Esophagus (tissue), 2 donors: ENCODE results near the gene LIPM. TPM values are rescaled to one million over a fixed set of nuclear protein-coding genes. Genes with fewer than 3 reads are reported as not detected.

ENCODE experiments used
- H3K27ac ChIP-seq, 2 donors: one replicate each; pipeline ENCODE4 v1.5.1; 2013; ENCODE audit warnings: low read depth in 2 of 2, mild to moderate bottlenecking in 2 of 2, inconsistent platforms in 1 of 2, low read length in 1 of 2, moderate library complexity in 1 of 2
- H3K27me3 ChIP-seq, 2 donors: one replicate each; pipeline ENCODE4 v1.6.1; 2013; ENCODE audit warnings: low read length in 2 of 2, control low read depth in 1 of 2, mild to moderate bottlenecking in 1 of 2; ENCODE audit not compliant: insufficient read depth in 2 of 2, control insufficient read depth in 1 of 2
- H3K36me3 ChIP-seq, 2 donors: one replicate each; pipeline ENCODE4 v1.6.1; 2013; ENCODE audit warnings: low read length in 1 of 2; ENCODE audit not compliant: control insufficient read depth in 2 of 2, insufficient read depth in 2 of 2
- H3K4me1 ChIP-seq, 2 donors: one replicate each; pipeline ENCODE4 v1.6.1; 2013; ENCODE audit warnings: low read length in 1 of 2; ENCODE audit not compliant: control insufficient read depth in 2 of 2, insufficient read depth in 2 of 2
- H3K4me3 ChIP-seq, 2 donors: one replicate each; pipeline ENCODE4 v1.5.1; 2013; ENCODE audit warnings: low read length in 2 of 2, mild to moderate bottlenecking in 2 of 2, low read depth in 1 of 2, moderate library complexity in 1 of 2
- H3K9me3 ChIP-seq, 2 donors: one replicate each; pipeline ENCODE4 v1.6.1; 2013; ENCODE audit warnings: mild to moderate bottlenecking in 2 of 2, low read depth in 1 of 2, low read length in 1 of 2, moderate library complexity in 1 of 2; ENCODE audit not compliant: control insufficient read depth in 2 of 2, insufficient read depth in 1 of 2
- WGBS, 2 donors: extraction: QIAGEN DNeasy Blood & Tissue Kit; methylation state at CpG; one replicate each; pipeline ENCODE4 v1.1.7; 2013; 5-methylcytosine and 5-hydroxymethylcytosine counted together
- polyA plus RNA-seq, 2 donors: library from polyadenylated mRNA; stranded (reverse); fragments of 200-250 nt; gene quantifications; one replicate each; pipeline ENCODE4 v1.2.3, GENCODE V29; 2013
- donor health status: healthy with polysubstance abuse.
- donor health status: Bipolar disorder and iron deficiency.

The LIPM gene, protein sequence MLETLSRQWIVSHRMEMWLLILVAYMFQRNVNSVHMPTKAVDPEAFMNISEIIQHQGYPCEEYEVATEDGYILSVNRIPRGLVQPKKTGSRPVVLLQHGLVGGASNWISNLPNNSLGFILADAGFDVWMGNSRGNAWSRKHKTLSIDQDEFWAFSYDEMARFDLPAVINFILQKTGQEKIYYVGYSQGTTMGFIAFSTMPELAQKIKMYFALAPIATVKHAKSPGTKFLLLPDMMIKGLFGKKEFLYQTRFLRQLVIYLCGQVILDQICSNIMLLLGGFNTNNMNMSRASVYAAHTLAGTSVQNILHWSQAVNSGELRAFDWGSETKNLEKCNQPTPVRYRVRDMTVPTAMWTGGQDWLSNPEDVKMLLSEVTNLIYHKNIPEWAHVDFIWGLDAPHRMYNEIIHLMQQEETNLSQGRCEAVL
- polyA plus RNA-seq = not detected

GRCh38 chr10:88802523-88803285, at the start of gene LIPM:
Gene LIPM (plus strand): TSS chr10:88802730. CDS start chr10:88802897, 167 bp downstream.
- Histone ChIP-seq H3K27me3 (no peaks in the 10 kb centered on the region), H3K27ac (no peak within 1 kb of the TSS), H3K4me1 (no peaks in the 10 kb centered on the region), H3K4me3 (no peak within 1 kb of the TSS), H3K9me3 (no peaks in the 10 kb centered on the region), H3K36me3 (no peaks in the 10 kb centered on the region)
- 71 to 76% methylated on average over 2 of the region's 2 CpGs for WGBS, 2 donors

DNA sequence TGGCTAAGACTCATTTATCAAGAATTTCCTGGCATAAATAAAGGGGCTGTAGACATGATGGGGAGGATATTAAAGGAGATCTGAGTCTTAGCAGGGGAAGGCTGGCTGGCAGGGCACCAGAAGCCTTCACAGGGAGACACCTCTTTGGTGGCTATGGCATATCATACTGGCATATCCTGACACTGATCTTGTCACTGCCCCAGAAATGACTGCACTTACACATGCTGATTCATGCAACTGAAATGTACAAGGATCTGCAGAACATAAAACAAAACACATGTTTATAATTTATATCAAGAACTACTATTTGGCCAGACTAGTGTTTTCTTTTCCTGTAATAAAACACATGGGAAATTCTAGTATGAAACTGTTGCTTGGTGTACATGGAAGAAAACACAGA, 48.2 kb upstream of the LIPM start:
- Histone ChIP-seq H3K36me3 (no peaks in the 10 kb centered on the region), H3K27me3 (no peaks in the 10 kb centered on the region), H3K27ac (no peak overlapping the region), H3K9me3 (no peaks in the 10 kb centered on the region), H3K4me1 (peaks cover 0 to 2% of the 10 kb centered on the region in 2 donors), H3K4me3 (no peak overlapping the region)

DNA sequence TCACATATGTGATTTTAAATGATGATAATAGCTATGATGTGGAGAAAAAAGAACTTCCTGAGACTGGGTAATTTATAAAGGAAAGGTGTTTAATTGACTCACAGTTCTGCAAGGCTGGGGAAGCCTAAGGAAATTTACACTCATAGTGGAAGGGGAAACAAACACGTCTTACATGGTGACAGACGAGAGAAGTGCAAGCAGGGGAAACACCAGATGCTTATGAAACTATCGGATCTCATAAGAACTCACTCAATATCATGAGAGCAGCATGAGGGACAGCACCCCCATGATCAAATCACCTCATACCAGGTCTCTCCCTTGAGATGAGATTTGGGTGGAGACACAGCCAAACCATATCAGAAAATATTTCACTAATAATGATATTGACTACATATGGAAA, 46.8 kb upstream of the LIPM start:
- no peaks in the 10 kb centered on the region for H3K27me3 ChIP-seq
- H3K4me3 ChIP-seq = no peak overlapping the region
- H3K36me3 ChIP-seq = no peaks in the 10 kb centered on the region
- peaks cover 0 to 2% of the 10 kb centered on the region in 2 donors for H3K4me1 ChIP-seq
- H3K9me3 ChIP-seq = no peaks in the 10 kb centered on the region
- no peak overlapping the region for H3K27ac ChIP-seq
- 60 to 70% methylated on average over 3 of the region's 3 CpGs for WGBS, 2 donors

- Histone ChIP-seq H3K9me3 (no peaks in the 10 kb centered on the region), H3K4me3 (no peak overlapping the region), H3K27ac (no peak overlapping the region), H3K36me3 (no peaks in the 10 kb centered on the region), H3K27me3 (no peaks in the 10 kb centered on the region), H3K4me1 (peaks cover 0 to 2% of the 10 kb centered on the region in 2 donors)
- WGBS, 2 donors = 0% methylated on average over 1 of the region's 1 CpG
These were observed 45.9 kb upstream of the LIPM start for GRCh38 chr10:88756660-88757059.

GRCh38 chr10:88759366-88760101, 43.0 kb upstream of the LIPM start, which contains the start of gene LIPN:
Gene LIPN (plus strand): TSS chr10:88760020. CDS start chr10:88761406, 1,386 bp downstream.
- Histone ChIP-seq H3K4me1 (peaks cover 0 to 2% of the 10 kb centered on the region in 2 donors), H3K27me3 (no peaks in the 10 kb centered on the region), H3K4me3 (no peak within 1 kb of the TSS), H3K9me3 (no peaks in the 10 kb centered on the region), H3K36me3 (no peaks in the 10 kb centered on the region), H3K27ac (peak within 1 kb of the TSS in 1 of 2 donors; percentile 47)
- WGBS, 2 donors = 71 to 76% methylated on average over 7 of the region's 7 CpGs

DNA sequence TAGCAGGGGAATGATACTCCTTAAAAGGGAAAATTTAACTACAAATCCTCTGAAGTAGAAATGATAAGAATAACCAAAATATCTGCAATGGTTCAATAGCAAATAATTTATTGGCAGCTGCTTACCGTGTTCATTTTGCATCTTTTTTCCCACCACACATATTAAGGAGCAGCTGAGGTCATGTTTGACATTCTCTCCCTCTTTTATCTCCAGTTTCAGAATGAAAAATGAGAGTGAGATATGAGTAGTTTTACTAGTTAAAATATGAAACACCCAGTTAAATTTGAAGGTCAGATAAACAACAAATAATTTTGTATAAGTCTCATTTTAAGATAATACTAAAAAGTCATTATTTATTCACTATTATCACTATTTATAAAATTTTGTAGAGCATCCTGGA, 39.6 kb upstream of the LIPM start:
- WGBS, 2 donors = 58 to 62% methylated on average over 1 of the region's 1 CpG
- Histone ChIP-seq H3K27ac (no peak overlapping the region), H3K36me3 (no peaks in the 10 kb centered on the region), H3K9me3 (no peaks in the 10 kb centered on the region), H3K4me1 (peaks cover 0 to 2% of the 10 kb centered on the region in 2 donors), H3K4me3 (no peak overlapping the region), H3K27me3 (no peaks in the 10 kb centered on the region)

GRCh38 chr10:88763441-88763840, 39.1 kb upstream of the LIPM start:
- WGBS, 2 donors = 66 to 68% methylated on average over 1 of the region's 1 CpG
- no peaks in the 10 kb centered on the region for H3K36me3 ChIP-seq
- H3K4me1 ChIP-seq = peaks cover 0 to 2% of the 10 kb centered on the region in 2 donors
- H3K27me3 ChIP-seq = no peaks in the 10 kb centered on the region
- no peak overlapping the region for H3K27ac ChIP-seq
- H3K4me3 ChIP-seq = no peak overlapping the region
- no peaks in the 10 kb centered on the region for H3K9me3 ChIP-seq

- H3K9me3 ChIP-seq = no peaks in the 10 kb centered on the region
- WGBS, 2 donors = 89% methylated on average over 3 of the region's 3 CpGs
- H3K27me3 ChIP-seq = no peaks in the 10 kb centered on the region
These were observed 38.4 kb upstream of the LIPM start for GRCh38 chr10:88764110-88764509.

GRCh38 chr10:88765816-88766215, 36.7 kb upstream of the LIPM start:
- Histone ChIP-seq H3K4me3 (no peak overlapping the region), H3K36me3 (no peaks in the 10 kb centered on the region), H3K27me3 (no peaks in the 10 kb centered on the region), H3K27ac (no peak overlapping the region), H3K4me1 (no peaks in the 10 kb centered on the region), H3K9me3 (no peaks in the 10 kb centered on the region)
- WGBS, 2 donors = 75 to 79% methylated on average over 1 of the region's 1 CpG

More at GRCh38 chr10:88764110-88764509, 38.4 kb upstream of the LIPM start:
- Histone ChIP-seq H3K4me1 (peaks cover 0 to 2% of the 10 kb centered on the region in 2 donors), H3K36me3 (no peaks in the 10 kb centered on the region), H3K27ac (no peak overlapping the region), H3K4me3 (no peak overlapping the region)
